ENCODE data around the gene PUM2.

- no peak for TF ChIP-seq EZH2 (IDR thresholded peaks at IDR 0.05; ENCODE audit: insufficient read depth, poor library complexity, severe bottlenecking)
- no peak for TF ChIP-seq EZH2phosphoT487 (IDR thresholded peaks at IDR 0.05; ENCODE audit: insufficient read depth, low read depth)
Measured at GRCh38 chr2:20366672-20367116, 16.1 kb upstream of the PUM2 start.

Measured in GM23248 (cell line).